Panc1 (cell line): ENCODE measurements around the gene RAI1.

Experiments used
- POLR2AphosphoS5 ChIP-seq: IDR thresholded peaks from 2 replicates; pipeline ENCODE4 v1.6.1; 2012; ENCODE audit warnings: mild to moderate bottlenecking, low read depth, low read length, moderate library complexity
- REST ChIP-seq, 2 experiments: IDR thresholded peaks; 2 replicates each; pipeline ENCODE4 v1.6.1; 2011 to 2012; ENCODE audit warnings: low read depth in 2 of 2, control low read depth in 1 of 2, low read length in 1 of 2, mild to moderate bottlenecking in 1 of 2, moderate library complexity in 1 of 2; ENCODE audit not compliant: insufficient read depth in 1 of 2
- SIN3A ChIP-seq: IDR thresholded peaks from 2 replicates; pipeline ENCODE4 v1.6.1; 2012; ENCODE audit warnings: low read depth, mild to moderate bottlenecking, low read length, moderate library complexity, borderline replicate concordance; ENCODE audit not compliant: insufficient read depth
- TF ChIP-seq, protein P1 (sequence below): fragments of 450-650 bp; IDR thresholded peaks from 2 replicates; pipeline ENCODE4 v1.5.1; 2017; ENCODE audit warnings: mild to moderate bottlenecking

DNA sequence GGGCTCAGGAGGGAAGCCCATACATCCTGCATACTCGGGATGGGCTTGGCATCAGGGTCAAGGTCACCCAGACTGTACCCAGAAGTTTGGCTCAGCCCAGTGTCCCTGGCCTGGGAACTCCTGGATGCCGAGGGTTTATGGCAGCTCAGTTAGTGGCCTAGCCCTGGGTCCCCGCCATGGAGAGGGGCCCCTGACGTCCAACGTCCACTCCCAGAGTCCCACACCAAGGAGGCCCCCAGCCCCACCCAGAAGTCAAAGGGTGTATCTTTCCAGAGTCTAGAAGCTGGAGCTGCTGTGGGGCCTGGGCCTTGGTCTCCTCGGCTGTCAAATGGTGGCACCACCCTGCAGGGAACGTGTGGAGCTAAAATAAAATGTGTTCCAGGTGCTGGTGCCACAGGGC, 79.1 kb downstream of the RAI1 start:
- TF ChIP-seq POLR2AphosphoS5 (no peak), REST (IDR thresholded peaks at IDR 0.05; ENCODE audit: insufficient read depth in 1 of 2, low read depth in 2 of 2, low read length in 1 of 2) (no peak), SIN3A (no peak)
- TF ChIP-seq, protein P1, sequence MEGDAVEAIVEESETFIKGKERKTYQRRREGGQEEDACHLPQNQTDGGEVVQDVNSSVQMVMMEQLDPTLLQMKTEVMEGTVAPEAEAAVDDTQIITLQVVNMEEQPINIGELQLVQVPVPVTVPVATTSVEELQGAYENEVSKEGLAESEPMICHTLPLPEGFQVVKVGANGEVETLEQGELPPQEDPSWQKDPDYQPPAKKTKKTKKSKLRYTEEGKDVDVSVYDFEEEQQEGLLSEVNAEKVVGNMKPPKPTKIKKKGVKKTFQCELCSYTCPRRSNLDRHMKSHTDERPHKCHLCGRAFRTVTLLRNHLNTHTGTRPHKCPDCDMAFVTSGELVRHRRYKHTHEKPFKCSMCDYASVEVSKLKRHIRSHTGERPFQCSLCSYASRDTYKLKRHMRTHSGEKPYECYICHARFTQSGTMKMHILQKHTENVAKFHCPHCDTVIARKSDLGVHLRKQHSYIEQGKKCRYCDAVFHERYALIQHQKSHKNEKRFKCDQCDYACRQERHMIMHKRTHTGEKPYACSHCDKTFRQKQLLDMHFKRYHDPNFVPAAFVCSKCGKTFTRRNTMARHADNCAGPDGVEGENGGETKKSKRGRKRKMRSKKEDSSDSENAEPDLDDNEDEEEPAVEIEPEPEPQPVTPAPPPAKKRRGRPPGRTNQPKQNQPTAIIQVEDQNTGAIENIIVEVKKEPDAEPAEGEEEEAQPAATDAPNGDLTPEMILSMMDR: no peak
